CD14-positive monocyte (primary cell): Measurements from ENCODE around the gene GINS1. TPM values are rescaled to one million over a fixed set of nuclear protein-coding genes. Genes with fewer than 3 reads are reported as not detected.

Experiments
- DNase-seq, 3 donors: peaks; one replicate each; pipeline ENCODE4 v3.0.0-alpha.2; 2011 to 2022
- H2AFZ ChIP-seq: 2 replicates; pipeline ENCODE4 v1.6.0; 2012; ENCODE audit warnings: mild to moderate bottlenecking, low read depth, low read length, inconsistent platforms; ENCODE audit not compliant: insufficient read depth, poor library complexity, severe bottlenecking
- H3K27ac ChIP-seq, 2 donors: 1 replicate in 1 of 2; 2 replicates in 1 of 2; pipeline ENCODE4 v1.5.1; 2012 to 2013; ENCODE audit warnings: low read length in 2 of 2, control low read depth in 1 of 2, inconsistent platforms in 1 of 2, low read depth in 1 of 2, mild to moderate bottlenecking in 1 of 2
- H3K27me3 ChIP-seq, 2 donors: one replicate each; pipeline versions ENCODE4 v1.6.0 to v1.6.1; 2011 to 2013; ENCODE audit warnings: low read length in 2 of 2; ENCODE audit not compliant: control insufficient read depth in 2 of 2, insufficient read depth in 2 of 2
- H3K36me3 ChIP-seq, 2 donors: replicated peaks in 1 of 2; 1 replicate in 1 of 2; 2 replicates in 1 of 2; pipeline versions ENCODE4 v1.5.1 to v1.6.1; 2012 to 2013; ENCODE audit warnings: low read length in 2 of 2, control low read depth in 1 of 2, inconsistent platforms in 1 of 2, mild to moderate bottlenecking in 1 of 2; ENCODE audit not compliant: insufficient read depth in 2 of 2, control insufficient read depth in 1 of 2
- H3K4me1 ChIP-seq, 2 donors: 1 replicate in 1 of 2; 2 replicates in 1 of 2; pipeline versions ENCODE4 v1.5.1 to v1.6.1; 2012 to 2013; ENCODE audit warnings: low read length in 2 of 2, control low read depth in 1 of 2, inconsistent platforms in 1 of 2, mild to moderate bottlenecking in 1 of 2, moderate library complexity in 1 of 2; ENCODE audit not compliant: insufficient read depth in 2 of 2, control insufficient read depth in 1 of 2
- H3K4me2 ChIP-seq: replicated peaks from 2 replicates; pipeline ENCODE3; 2012; ENCODE audit warnings: low read length, moderate library complexity, mild to moderate bottlenecking; ENCODE audit not compliant: poor library complexity, severe bottlenecking; ENCODE audit errors: extremely low read depth
- H3K4me3 ChIP-seq, 3 experiments: fragments of 200-600 bp in 1 of 3; sonication (generic) in 1 of 3; replicated peaks in 1 of 3; 1 replicate in 2 of 3; 2 replicates in 1 of 3; pipeline ENCODE4 v1.5.1; 2011 to 2013; ENCODE audit warnings: low read length in 3 of 3, mild to moderate bottlenecking in 3 of 3, control low read depth in 2 of 3, low read depth in 2 of 3, inconsistent platforms in 1 of 3, moderate library complexity in 1 of 3
- H3K79me2 ChIP-seq: 2 replicates; pipeline ENCODE4 v1.6.0; 2012; ENCODE audit warnings: mild to moderate bottlenecking, control low read depth, inconsistent platforms, low read length, moderate library complexity; ENCODE audit not compliant: insufficient read depth
- H3K9ac ChIP-seq: 2 replicates; pipeline ENCODE4 v1.6.0; 2017; ENCODE audit warnings: low read length, mild to moderate bottlenecking; ENCODE audit not compliant: insufficient read depth, poor library complexity, severe bottlenecking
- H3K9me3 ChIP-seq, 2 donors: replicated peaks in 1 of 2; 1 replicate in 1 of 2; 2 replicates in 1 of 2; pipeline versions ENCODE4 v1.5.1 to v1.6.1; 2012 to 2013; ENCODE audit warnings: low read length in 2 of 2, control low read depth in 1 of 2; ENCODE audit not compliant: control insufficient read depth in 1 of 2, insufficient read depth in 1 of 2
- H4K20me1 ChIP-seq: 2 replicates; pipeline ENCODE4 v1.6.0; 2012; ENCODE audit warnings: mild to moderate bottlenecking, low read length, control low read depth, moderate library complexity; ENCODE audit not compliant: insufficient read depth
- H3K27ac Mint-ChIP-seq, 7 donors: one replicate each; pipeline ENCODE4 v1.8.0; 2020; ENCODE audit warnings: mild to moderate bottlenecking in 7 of 7, mixed read lengths in 7 of 7, moderate library complexity in 6 of 7, inconsistent platforms in 2 of 7
- H3K27me3 Mint-ChIP-seq, 3 donors: one replicate each; pipeline ENCODE4 v1.8.0; 2021 to 2022; ENCODE audit warnings: low read depth in 3 of 3, mild to moderate bottlenecking in 3 of 3, mixed read lengths in 3 of 3, moderate library complexity in 3 of 3, inconsistent platforms in 1 of 3
- H3K36me3 Mint-ChIP-seq, 2 donors: one replicate each; pipeline ENCODE4 v1.8.0; 2020; ENCODE audit warnings: mixed read lengths in 2 of 2, inconsistent platforms in 1 of 2, mild to moderate bottlenecking in 1 of 2
- H3K4me1 Mint-ChIP-seq: one replicate; pipeline ENCODE4 v1.8.0; 2020; ENCODE audit warnings: mild to moderate bottlenecking, mixed read lengths
- H3K4me3 Mint-ChIP-seq, 2 donors: one replicate each; pipeline ENCODE4 v1.8.0; 2020; ENCODE audit warnings: mild to moderate bottlenecking in 2 of 2, mixed read lengths in 2 of 2, moderate library complexity in 1 of 2
- H3K9me3 Mint-ChIP-seq, 7 donors: one replicate each; pipeline ENCODE4 v1.8.0; 2020 to 2022; ENCODE audit warnings: mixed read lengths in 7 of 7, mild to moderate bottlenecking in 6 of 7, moderate library complexity in 6 of 7, inconsistent platforms in 2 of 7
- WGBS: methylation state at CpG from one replicate; pipeline ENCODE4 v1.1.5; 2013; ENCODE audit warnings: missing lambda C conversion rate; ENCODE audit not compliant: insufficient coverage; 5-methylcytosine and 5-hydroxymethylcytosine counted together
- intact Hi-C, 2 donors: fragments of 100-400 bp; cut with micrococcal nuclease; formaldehyde crosslinking; loops; one replicate each; pipeline versions ENCODE4 v1.15.0 to v1.15.1; 2023
- polyA plus RNA-seq, 3 donors: library from polyadenylated mRNA; depleted of rRNA in 1 of 3; unstranded in 2 of 3; stranded (reverse) in 1 of 3; fragments of 300-500 nt in 2 of 3; fragments of >200 nt in 1 of 3; fragmentation: Illumina TruSeq in 2 of 3; gene quantifications; 1 replicate in 2 of 3; 2 replicates in 1 of 3; pipeline ENCODE4 v1.2.3, GENCODE V29; 2012 to 2021
- TF ChIP-seq, protein P1 (sequence below): fragments of 200-600 bp; IDR thresholded peaks from one replicate; pipeline ENCODE4 v1.8.0; 2022; ENCODE audit warnings: antibody characterized with exemption, mild to moderate bottlenecking

The GINS1 gene
- polyA plus RNA-seq, 3 donors, result 0.16 to 0.48 (median 0.28) TPM

DNA sequence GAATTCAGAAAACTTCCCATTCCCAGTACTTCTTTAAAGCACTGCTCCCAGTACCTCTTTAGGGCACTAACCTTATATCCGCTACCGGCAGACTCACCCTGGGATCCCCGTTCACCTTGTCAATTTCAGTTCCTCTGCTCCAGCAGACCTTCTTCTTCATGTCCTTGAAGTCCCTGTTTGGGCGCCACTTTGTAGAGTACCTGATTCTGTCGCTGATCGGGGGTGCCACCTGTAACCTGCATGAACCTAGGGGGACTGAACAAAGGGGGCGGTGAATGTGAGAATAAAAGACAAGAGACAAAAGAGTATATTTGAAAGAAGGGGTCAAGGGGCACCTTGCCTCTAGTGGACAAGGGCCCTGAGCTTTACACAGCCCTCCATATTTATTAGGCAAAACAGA is 4.9 kb upstream of the GINS1 start:
- H3K4me2 ChIP-seq, result no peak overlapping the region
- H3K36me3 Mint-ChIP-seq, result peaks cover 0 to 3% of the 10 kb centered on the region in 2 donors
- H3K27me3 Mint-ChIP-seq, result peaks cover 2 to 4% (median 3%) of the 10 kb centered on the region in 3 donors
- H3K27ac ChIP-seq, result no peak overlapping the region
- WGBS, result 93% methylated on average over 3 of the region's 7 CpGs
- H2AFZ ChIP-seq, result no peak overlapping the region
- H3K9me3 ChIP-seq, result peaks cover 26 to 34% of the 10 kb centered on the region in 2 donors
- H3K27ac Mint-ChIP-seq, result no peak overlapping the region
- H3K36me3 ChIP-seq, result no peaks in the 10 kb centered on the region
- intact Hi-C loops, result loop anchor here in 1 of 2 donors (10.0 kb wide), 1 partner anchor 408 kb away; the partner anchor contains the start of gene APMAP
- H3K9me3 Mint-ChIP-seq, result peaks cover 23 to 46% (median 37%) of the 10 kb centered on the region in 7 donors
- H3K4me3 ChIP-seq, result no peak overlapping the region
- H3K4me1 Mint-ChIP-seq, result peaks cover 11% of the 10 kb centered on the region
- no peaks in the 10 kb centered on the region for H3K79me2 ChIP-seq
- no peak overlapping the region for H3K4me3 Mint-ChIP-seq
- no peak for DNase-seq
- H3K27me3 ChIP-seq, result no peaks in the 10 kb centered on the region
- no peaks in the 10 kb centered on the region for H4K20me1 ChIP-seq
- TF ChIP-seq, protein P1, sequence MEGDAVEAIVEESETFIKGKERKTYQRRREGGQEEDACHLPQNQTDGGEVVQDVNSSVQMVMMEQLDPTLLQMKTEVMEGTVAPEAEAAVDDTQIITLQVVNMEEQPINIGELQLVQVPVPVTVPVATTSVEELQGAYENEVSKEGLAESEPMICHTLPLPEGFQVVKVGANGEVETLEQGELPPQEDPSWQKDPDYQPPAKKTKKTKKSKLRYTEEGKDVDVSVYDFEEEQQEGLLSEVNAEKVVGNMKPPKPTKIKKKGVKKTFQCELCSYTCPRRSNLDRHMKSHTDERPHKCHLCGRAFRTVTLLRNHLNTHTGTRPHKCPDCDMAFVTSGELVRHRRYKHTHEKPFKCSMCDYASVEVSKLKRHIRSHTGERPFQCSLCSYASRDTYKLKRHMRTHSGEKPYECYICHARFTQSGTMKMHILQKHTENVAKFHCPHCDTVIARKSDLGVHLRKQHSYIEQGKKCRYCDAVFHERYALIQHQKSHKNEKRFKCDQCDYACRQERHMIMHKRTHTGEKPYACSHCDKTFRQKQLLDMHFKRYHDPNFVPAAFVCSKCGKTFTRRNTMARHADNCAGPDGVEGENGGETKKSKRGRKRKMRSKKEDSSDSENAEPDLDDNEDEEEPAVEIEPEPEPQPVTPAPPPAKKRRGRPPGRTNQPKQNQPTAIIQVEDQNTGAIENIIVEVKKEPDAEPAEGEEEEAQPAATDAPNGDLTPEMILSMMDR, result no peak
- H3K9ac ChIP-seq, result no peak overlapping the region
- peaks cover 5 to 11% of the 10 kb centered on the region in 2 donors for H3K4me1 ChIP-seq

DNA sequence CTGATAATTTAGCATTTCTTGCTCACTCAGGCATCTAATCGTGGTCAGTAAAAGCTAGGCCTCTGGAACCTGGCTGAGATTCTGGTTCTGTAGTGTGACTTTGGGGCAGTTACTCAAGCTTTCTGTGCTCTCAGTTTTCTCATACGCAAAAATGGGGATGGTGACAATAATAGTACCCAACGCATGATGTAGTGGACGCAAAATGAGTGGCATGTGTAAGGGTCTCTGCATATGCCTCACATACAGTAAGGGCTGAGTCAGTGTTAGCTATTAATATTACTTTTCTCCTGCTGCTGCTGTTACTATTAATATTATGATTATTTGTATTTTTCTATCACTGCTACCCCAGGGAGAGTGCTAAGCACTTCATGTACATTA is 686 bp downstream of the GINS1 start:
- Mint-ChIP-seq H3K36me3 (peaks cover 0 to 1% of the 10 kb centered on the region in 2 donors), H3K9me3 (peaks cover 11 to 21% (median 15%) of the 10 kb centered on the region in 7 donors), H3K27ac (peak overlapping the region in 4 of 7 donors; percentile 56 to 86 (median 80)), H3K4me3 (peak overlapping the region; percentile 93 to 94), H3K27me3 (peaks cover 0 to 1% (median 0%) of the 10 kb centered on the region in 3 donors), H3K4me1 (peaks cover 21% of the 10 kb centered on the region)
- Histone ChIP-seq H2AFZ (peak overlapping the region; percentile 98), H3K4me1 (peaks cover 10 to 19% of the 10 kb centered on the region in 2 donors), H4K20me1 (no peaks in the 10 kb centered on the region), H3K9me3 (peaks cover 11 to 14% of the 10 kb centered on the region in 2 donors), H3K4me2 (peak overlapping the region; percentile 85), H3K9ac (peak overlapping the region; percentile 79), H3K27ac (peak overlapping the region in 1 of 2 donors; percentile 85), H3K79me2 (peaks cover 29% of the 10 kb centered on the region), H3K36me3 (no peaks in the 10 kb centered on the region), H3K27me3 (no peaks in the 10 kb centered on the region), H3K4me3 (peak overlapping the region; percentile 61 to 98 (median 65))
- intact Hi-C loops, result loop anchor here in 1 of 2 donors (10.0 kb wide), 1 partner anchor 413 kb away; the partner anchor contains the start of gene APMAP
- DNase-seq, result no peak
- WGBS, result 7% methylated on average over 3 of the region's 4 CpGs
- TF ChIP-seq, protein P1, result no peak
